ENCODE results near the gene PSAPL1.

The PSAPL1 gene

DNA sequence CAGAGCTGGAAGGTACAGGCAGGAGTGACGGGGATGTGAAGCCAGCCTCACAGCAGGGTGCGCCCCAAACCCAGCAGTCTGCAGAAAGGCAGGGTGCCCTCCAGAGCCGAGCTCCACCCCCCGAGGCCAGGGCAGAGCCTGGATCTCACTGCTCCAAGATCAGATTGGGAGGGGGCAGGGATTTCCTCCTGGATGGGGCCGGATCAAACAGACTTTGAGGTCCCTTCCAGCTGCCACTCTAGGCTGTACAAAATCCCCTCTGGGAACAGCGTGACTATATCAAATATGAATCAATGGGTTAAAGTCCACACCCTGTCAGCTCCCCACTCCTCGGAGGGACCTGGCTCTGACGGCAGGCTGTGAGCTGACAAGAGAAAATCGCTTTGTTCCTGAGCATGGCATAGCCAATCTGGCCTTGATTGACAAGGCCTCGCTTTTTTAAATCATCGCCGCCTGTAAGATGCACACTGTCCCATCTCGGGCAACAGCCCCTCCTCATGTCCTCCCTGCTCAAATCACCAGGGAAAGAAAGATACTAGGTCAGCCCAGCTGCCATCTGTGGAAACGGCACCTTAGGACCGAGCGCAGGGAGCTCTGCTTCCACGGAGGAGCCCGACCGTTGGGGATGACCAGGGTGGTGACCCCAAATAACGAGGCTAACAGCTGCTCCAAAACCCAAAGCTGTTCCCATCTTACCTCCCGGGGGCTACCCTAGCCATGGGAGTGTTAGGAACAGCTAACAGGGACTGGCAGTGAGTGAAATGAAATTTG is 39.9 kb downstream of the PSAPL1 start:
- DNase-seq, result no peak

- DNase-seq, result no peak
Measured at GRCh38 chr4:7393601-7394575, 40.8 kb downstream of the PSAPL1 start.

GRCh38 chr4:7392438-7393421 is 42.0 kb downstream of the PSAPL1 start:
- no peak for DNase-seq

DNA sequence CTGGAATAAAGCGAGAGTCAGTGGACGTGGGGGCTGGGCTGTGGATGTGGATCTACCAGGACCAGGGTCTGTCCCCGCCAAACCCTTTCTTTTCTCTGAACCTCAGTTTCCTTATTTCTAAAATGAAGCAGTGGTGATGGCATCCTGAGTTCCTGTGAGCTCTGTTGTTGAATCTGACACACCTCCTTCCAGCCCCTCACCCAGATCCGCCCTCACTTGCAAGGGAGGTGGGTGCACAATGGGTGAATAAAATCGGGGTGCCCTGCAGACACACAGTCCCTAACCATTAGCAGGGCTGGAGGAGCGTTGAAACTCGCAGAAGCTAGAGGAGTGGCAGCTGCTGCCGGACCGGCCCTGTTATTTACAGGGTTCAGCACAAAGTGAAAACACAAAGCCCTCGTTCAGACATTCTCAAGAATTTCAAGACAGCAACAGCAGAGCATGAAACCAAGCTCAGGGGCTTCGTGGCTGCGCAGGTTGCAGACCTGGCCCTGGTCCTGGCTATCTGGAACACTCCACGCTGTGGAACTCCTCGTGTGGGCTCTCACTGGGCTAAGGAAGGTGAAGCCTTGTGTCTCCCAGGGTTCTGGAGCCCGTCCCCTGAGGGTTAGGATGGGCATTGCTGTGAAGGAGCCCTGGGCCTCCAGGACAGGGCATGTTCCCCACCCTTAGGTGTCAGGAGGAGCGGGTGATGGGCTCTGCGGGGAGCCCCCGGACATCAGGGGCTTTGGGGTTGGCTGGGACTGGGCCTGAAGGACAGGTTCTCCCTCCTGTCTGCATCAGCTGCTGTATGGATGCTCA is 42.9 kb downstream of the PSAPL1 start:
- DNase-seq, result no peak

GRCh38 chr4:7390906-7391636 is 43.7 kb downstream of the PSAPL1 start:
- no peak for DNase-seq

DNA sequence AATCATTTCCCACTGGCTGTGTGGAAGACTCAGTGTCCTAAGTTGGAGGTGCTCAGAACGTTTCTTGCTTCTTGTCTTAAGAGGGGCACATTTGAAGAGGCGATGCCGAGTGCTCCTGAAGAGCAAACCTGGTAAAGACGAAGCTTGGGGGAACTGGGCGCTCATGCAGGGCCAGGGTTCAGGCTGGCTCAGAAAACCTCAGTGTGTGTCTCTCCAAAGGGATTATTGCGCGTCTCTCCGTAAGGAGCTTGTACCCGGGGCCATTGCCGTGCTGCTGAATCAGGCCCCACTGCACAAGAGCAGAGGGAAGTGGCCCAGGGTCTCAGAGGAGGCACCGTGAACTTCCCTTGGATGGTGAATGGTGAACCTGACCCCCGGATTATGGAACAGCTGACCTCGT is 44.4 kb downstream of the PSAPL1 start:
- DNase-seq, result no peak

DNA sequence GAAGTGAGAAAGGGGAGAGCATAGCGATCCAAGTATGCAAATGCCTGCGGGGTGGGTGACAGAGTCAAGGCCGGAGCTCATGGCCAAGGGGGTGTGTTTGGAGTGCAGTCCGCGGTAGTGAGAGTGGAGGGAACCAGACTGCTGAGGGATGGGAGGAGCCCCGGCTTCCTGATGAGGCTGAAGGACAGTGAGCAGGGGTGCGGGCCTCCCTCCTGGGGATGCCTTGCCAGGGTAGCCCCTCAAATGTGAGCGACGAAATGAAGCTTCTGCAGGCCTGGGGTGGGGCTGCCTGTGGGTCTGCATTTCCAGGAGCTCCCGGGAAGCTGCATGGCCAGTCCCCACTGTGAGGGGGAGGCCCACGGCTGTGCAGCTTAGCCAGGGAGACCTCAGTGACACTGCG is 45.0 kb downstream of the PSAPL1 start:
- DNase-seq, result no peak

- DNase-seq, result no peak
Measured at GRCh38 chr4:7389101-7389701, 45.5 kb downstream of the PSAPL1 start.

- DNase-seq, result no peak
Measured at GRCh38 chr4:7388627-7389026, 46.1 kb downstream of the PSAPL1 start.

DNA sequence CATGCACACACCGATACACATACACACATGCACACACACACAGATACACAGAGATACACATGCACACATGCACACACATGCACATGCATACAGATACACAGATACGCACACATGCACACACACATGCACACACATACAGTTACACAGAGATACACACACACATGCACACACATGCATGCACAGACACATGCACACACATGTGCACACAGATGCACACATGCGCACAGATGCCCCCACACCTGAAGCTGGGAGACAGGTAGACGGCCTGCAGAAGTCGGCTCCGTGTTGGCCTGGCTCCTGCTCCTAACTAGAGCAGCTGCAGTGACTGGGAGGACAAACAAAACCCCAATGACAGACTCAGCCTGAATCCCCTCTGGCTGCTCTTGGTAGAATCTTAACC is 46.8 kb downstream of the PSAPL1 start:
- no peak for DNase-seq

- DNase-seq, result no peak
Measured at GRCh38 chr4:7384929-7385890, 49.5 kb downstream of the PSAPL1 start.

- no peak for DNase-seq
Measured at GRCh38 chr4:7384003-7384928, 50.5 kb downstream of the PSAPL1 start.

DNA sequence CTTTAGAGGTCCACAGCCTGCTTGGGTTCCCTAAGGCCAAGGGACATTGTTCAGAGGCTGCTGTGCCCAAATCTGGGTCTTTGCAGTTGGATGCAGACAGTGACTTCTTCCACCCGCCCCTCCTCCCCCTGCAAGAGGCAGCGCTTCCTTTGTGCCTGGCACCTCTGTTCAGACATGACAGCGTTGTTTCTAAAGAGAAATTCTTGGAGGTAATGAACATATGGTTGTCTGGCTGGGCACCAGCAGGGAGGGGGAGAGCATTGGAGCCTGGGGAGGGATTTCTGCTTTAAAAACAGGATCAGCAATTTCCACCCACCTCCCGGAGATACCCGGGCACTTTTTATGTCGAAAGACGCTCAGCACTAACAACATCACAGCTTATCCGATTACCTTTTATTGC is 51.5 kb downstream of the PSAPL1 start:
- DNase-seq, result no peak

DNA sequence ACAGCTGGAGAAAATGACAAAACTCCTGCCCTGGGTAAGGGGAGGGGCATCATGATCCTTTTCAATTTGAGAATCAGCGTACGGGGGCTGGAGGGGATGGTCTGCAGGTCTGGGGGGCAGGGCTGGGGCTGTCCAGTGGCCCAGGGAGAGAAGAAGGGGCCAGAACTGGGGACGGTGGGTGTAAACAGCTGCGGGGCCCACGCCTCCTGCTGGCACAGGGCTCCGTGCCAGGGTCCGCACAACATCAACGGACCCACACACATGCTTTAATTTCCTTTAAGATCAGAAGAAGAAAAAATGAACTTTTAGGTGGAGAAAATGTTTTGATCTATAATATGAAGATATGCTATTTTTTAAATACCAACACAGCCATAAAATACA is 52.1 kb downstream of the PSAPL1 start:
- DNase-seq, result no peak

DNA sequence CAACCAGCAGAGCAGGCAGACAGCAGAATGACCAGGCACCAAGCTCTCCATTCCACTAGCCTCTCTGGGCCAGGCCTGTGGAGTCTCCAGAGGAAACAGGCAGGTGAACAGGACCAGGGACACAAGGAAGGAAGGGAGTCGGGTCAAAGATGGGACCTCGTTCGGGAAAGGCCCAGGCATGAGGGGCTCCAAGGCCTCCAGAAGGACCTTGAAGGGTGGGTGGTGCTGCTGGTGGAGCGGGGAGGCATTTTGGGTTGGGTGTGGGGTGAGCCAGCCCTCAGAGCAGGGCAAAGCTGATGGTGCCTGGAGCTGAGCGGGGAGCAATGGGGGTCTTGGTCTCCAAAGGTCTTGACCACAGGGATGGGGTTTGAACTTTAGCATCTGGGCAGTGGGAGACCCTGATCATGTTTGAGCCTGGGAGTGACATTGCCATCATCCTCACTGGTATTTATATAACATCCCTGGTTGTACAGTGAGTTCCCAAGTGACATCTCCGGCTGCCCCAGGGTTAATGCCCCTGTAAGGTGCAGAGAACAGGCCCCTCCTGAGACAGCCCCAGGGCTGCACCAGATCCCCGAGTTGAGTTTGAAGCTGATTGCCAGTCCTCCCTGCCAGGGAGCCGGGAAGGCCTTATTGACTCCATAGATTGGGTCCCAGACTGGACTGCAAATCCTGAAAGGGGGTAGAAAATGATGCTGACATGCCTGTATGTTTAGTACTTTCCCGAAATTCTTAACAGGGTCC is 52.7 kb downstream of the PSAPL1 start:
- no peak for DNase-seq

GRCh38 chr4:7381221-7381889 is 53.4 kb downstream of the PSAPL1 start:
- DNase-seq, result no peak
